ENCODE data around the gene ARID2. TPM values are rescaled to one million over a fixed set of nuclear protein-coding genes. Genes with fewer than 3 reads are reported as not detected.

ARID2 gene
- total and polyA plus RNA-seq, 2 of the 4 experiments (the other 2 are of a cell fraction): 5.4 to 28.1 TPM

GRCh38 chr12:45890276-45890675 is 160.8 kb downstream of the ARID2 start:
- no peaks in the 10 kb centered on the region for H4K20me1 ChIP-seq (ENCODE audit: insufficient read depth, low read length)
- no peak overlapping the region for H3K27ac ChIP-seq (ENCODE audit: insufficient read depth, low read length)
- no peaks in the 10 kb centered on the region; the same call in 1 of the 2 replicates for H3K4me1 ChIP-seq (ENCODE audit: control insufficient read depth, insufficient read depth, low read length)
- H3K9me3 ChIP-seq (ENCODE audit: control insufficient read depth, insufficient read depth, low read length): peaks cover 2% of the 10 kb centered on the region; the same call in 1 of the 2 replicates
- DNase-seq (no peak), ATAC-seq (ENCODE audit: low read depth) (no peak)
- BruUV-seq (replicated peaks): no TSS peak
- H2BK120ac ChIP-seq (ENCODE audit: low read depth, low read length): no peak overlapping the region
- POLR2A ChIA-PET (ENCODE audit: unreplicated experiment): no interaction called here
- no CpG with 5 or more reads among the region's 2 CpGs for WGBS, 2 experiments (ENCODE audit: extremely low coverage in 2 of 2, insufficient read length in 1 of 2)
- H2BK15ac ChIP-seq (ENCODE audit: low read depth, low read length): no peak overlapping the region
- in situ Hi-C loops (cut with MboI; ENCODE audit: low sequenced_read_pairs) (no loop called here), dilution Hi-C loops (cut with HindIII; ENCODE audit: low sequenced_read_pairs, unreplicated experiment) (no loop called here), intact Hi-C loops (cut with micrococcal nuclease) (loop anchor here (5.0 kb wide), 1 partner anchor 348 kb away; no protein-coding TSS in a partner anchor)
- H3K4me2 ChIP-seq (ENCODE audit: low read depth, low read length): no peak overlapping the region
- no peak overlapping the region for H3K4me3 ChIP-seq (ENCODE audit: insufficient read depth, low read depth, low read length)
- no peak overlapping the region for H2BK5ac ChIP-seq (ENCODE audit: low read depth, low read length, poor library complexity, severe bottlenecking)
- no peak overlapping the region for H4K5ac ChIP-seq (ENCODE audit: low read depth, low read length)
- no peak overlapping the region for H3K18ac ChIP-seq (ENCODE audit: low read depth, low read length)
- no peak overlapping the region for H4K8ac ChIP-seq (ENCODE audit: low read depth in 2 of 2, low read length in 2 of 2)
- no peaks in the 10 kb centered on the region for H3K9me1 ChIP-seq (ENCODE audit: insufficient read depth, low read length)
- no peak overlapping the region for H2BK20ac ChIP-seq (ENCODE audit: low read depth, low read length)
- no peak overlapping the region for H3K4ac ChIP-seq (ENCODE audit: low read depth, low read length)
- H3K56ac ChIP-seq (ENCODE audit: extremely low read depth, insufficient read depth, low read length): no peak overlapping the region
- H3K36me3 ChIP-seq (ENCODE audit: control insufficient read depth, insufficient read depth, low read length): peaks cover 10% of the 10 kb centered on the region
- H3K14ac ChIP-seq (replicated peaks; ENCODE audit: low read depth, low read length): no peak overlapping the region
- H2AFZ ChIP-seq (replicated peaks; ENCODE audit: low read length, poor library complexity): no peak overlapping the region
- CTCF ChIA-PET: no interaction called here
- no peak overlapping the region for H2AK9ac ChIP-seq (replicated peaks; ENCODE audit: low read depth, low read length, poor library complexity)
- no peak overlapping the region for H3K9ac ChIP-seq (ENCODE audit: low read depth, low read length)
- no peak overlapping the region for H3K23ac ChIP-seq (ENCODE audit: low read depth, low read length)
- no peak overlapping the region for H4K91ac ChIP-seq (ENCODE audit: insufficient read depth, low read depth, low read length)
- H3K27me3 ChIP-seq (ENCODE audit: control insufficient read depth, insufficient read depth, low read length): no peaks in the 10 kb centered on the region
- H2AK5ac ChIP-seq (ENCODE audit: low read depth, low read length): no peak overlapping the region
- no peaks in the 10 kb centered on the region for H3K79me1 ChIP-seq (ENCODE audit: low read depth in 1 of 2, low read length in 2 of 2)
- TF ChIP-seq, protein P1, sequence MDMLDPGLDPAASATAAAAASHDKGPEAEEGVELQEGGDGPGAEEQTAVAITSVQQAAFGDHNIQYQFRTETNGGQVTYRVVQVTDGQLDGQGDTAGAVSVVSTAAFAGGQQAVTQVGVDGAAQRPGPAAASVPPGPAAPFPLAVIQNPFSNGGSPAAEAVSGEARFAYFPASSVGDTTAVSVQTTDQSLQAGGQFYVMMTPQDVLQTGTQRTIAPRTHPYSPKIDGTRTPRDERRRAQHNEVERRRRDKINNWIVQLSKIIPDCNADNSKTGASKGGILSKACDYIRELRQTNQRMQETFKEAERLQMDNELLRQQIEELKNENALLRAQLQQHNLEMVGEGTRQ (IDR thresholded peaks at IDR 0.05; ENCODE audit: low read depth, low read length): no peak
